A549 (cell line): ENCODE results near the gene LGALS4. TPM values are rescaled to one million over a fixed set of nuclear protein-coding genes. Genes with fewer than 3 reads are reported as not detected.

ENCODE experiments used
- ATAC-seq, 2 experiments: fragments of 200-7000 bp in 1 of 2; fragments of >200 bp in 1 of 2; cut with Nextera tagmentation in 1 of 2; cut with Tn5 transposase in 1 of 2; 3 replicates each; pipeline versions ENCODE4 v1.8.0 to v1.9.1; 2018 to 2020; ENCODE audit warnings: mild to moderate bottlenecking in 1 of 2, moderate library complexity in 1 of 2
- CTCF ChIA-PET: fragments of 300-600 bp; sonication (Branson Sonifier 250); formaldehyde crosslinking; extraction: SDS; loops from one replicate; lab custom pipeline; 2021; ENCODE audit warnings: antibody characterized with exemption, inconsistent platforms; lab: Yijun Ruan, JAX
- POLR2A ChIA-PET: fragments of 350-600 bp; formaldehyde crosslinking; extraction: SDS; loops from one replicate; lab custom pipeline; 2021; ENCODE audit warnings: antibody characterized with exemption, inconsistent platforms; lab: Yijun Ruan, JAX
- DNase-seq, 2 experiments: peaks; one replicate each; pipeline versions ENCODE4 v3.0.0 to v3.0.0-alpha.2; 2011 to 2016; ENCODE audit warnings: low read depth in 1 of 2, low spot score in 1 of 2
- FAIRE-seq: peaks from 2 replicates; lab custom pipeline; 2011; peaks lifted over from hg19 to GRCh38; lab: Jason Lieb, UNC
- H3K27ac ChIP-seq, 2 experiments: fragments of >200 bp; sonication (Bioruptor Twin); formaldehyde crosslinking; 3 replicates each; pipeline ENCODE4 v1.5.1; 2016 to 2017
- H3K4me1 ChIP-seq: fragments of >200 bp; sonication (Bioruptor Twin); formaldehyde crosslinking; 3 replicates; pipeline ENCODE4 v1.6.1; 2016
- H3K4me2 ChIP-seq: fragments of >200 bp; sonication (Bioruptor Twin); formaldehyde crosslinking; 3 replicates; pipeline ENCODE4 v1.6.1; 2016
- H3K4me3 ChIP-seq: fragments of >200 bp; sonication (Bioruptor Twin); formaldehyde crosslinking; 3 replicates; pipeline ENCODE4 v1.5.1; 2016
- H3K9me3 ChIP-seq: fragments of >200 bp; sonication (Bioruptor Twin); formaldehyde crosslinking; 3 replicates; pipeline ENCODE4 v1.6.1; 2016
- BCL3 ChIP-seq: fragments of >200 bp; sonication (Bioruptor Twin); formaldehyde crosslinking; IDR thresholded peaks from 3 replicates; pipeline ENCODE4 v1.6.1; 2016
- BHLHE40 ChIP-seq: IDR thresholded peaks from 2 replicates; pipeline ENCODE4 v1.6.1; 2012; ENCODE audit warnings: low read depth, low read length, inconsistent platforms
- CHD2 ChIP-seq: fragments of 150-350 bp; IDR thresholded peaks from 2 replicates; pipeline ENCODE4 v1.6.1; 2014; ENCODE audit warnings: low read length; ENCODE audit not compliant: partially characterized antibody
- CHD4 ChIP-seq: fragments of 200-600 bp; sonication (generic); IDR thresholded peaks from 2 replicates; pipeline ENCODE4 v1.6.1; 2016; ENCODE audit warnings: antibody characterized with exemption, mild to moderate bottlenecking, borderline replicate concordance
- E2F6 ChIP-seq: IDR thresholded peaks from 2 replicates; pipeline ENCODE4 v1.6.1; 2012; ENCODE audit warnings: low read depth, borderline replicate concordance
- EP300 ChIP-seq, 2 experiments: fragments of >200 bp; sonication (Bioruptor Twin); formaldehyde crosslinking; IDR thresholded peaks; 2 replicates in 1 of 2; 3 replicates in 1 of 2; pipeline ENCODE4 v1.6.1; 2016 to 2017
- ESRRA ChIP-seq: fragments of 150-350 bp; IDR thresholded peaks from 2 replicates; pipeline ENCODE4 v1.6.1; 2014; ENCODE audit warnings: mild to moderate bottlenecking, low read length, borderline replicate concordance
- FOSB ChIP-seq: fragments of 250-450 bp; sonication (Bioruptor Pico); IDR thresholded peaks from 2 replicates; pipeline ENCODE4 v1.5.0; 2020; ENCODE audit warnings: mild to moderate bottlenecking, moderate library complexity
- FOXS1 ChIP-seq: fragments of 250-450 bp; sonication (Bioruptor Pico); IDR thresholded peaks from 2 replicates; pipeline ENCODE4 v1.5.0; 2020; ENCODE audit warnings: mild to moderate bottlenecking, moderate library complexity
- GATA3 ChIP-seq: IDR thresholded peaks from 2 replicates; pipeline ENCODE4 v1.6.1; 2012; ENCODE audit warnings: borderline replicate concordance
- HDAC2 ChIP-seq: fragments of 200-600 bp; sonication (generic); IDR thresholded peaks from 2 replicates; pipeline ENCODE4 v1.6.1; 2016
- HES2 ChIP-seq: fragments of >200 bp; sonication (Bioruptor Twin); formaldehyde crosslinking; IDR thresholded peaks from 2 replicates; pipeline ENCODE4 v1.6.1; 2016
- HEYL ChIP-seq: fragments of 250-450 bp; sonication (Bioruptor Pico); IDR thresholded peaks from 2 replicates; pipeline ENCODE4 v1.8.0; 2021; ENCODE audit warnings: mild to moderate bottlenecking, moderate library complexity
- HOXA7 ChIP-seq: fragments of 250-450 bp; sonication (Bioruptor Pico); IDR thresholded peaks from 2 replicates; pipeline ENCODE4 v1.5.0; 2020; ENCODE audit warnings: mild to moderate bottlenecking, moderate library complexity
- HOXB5 ChIP-seq: fragments of 250-450 bp; sonication (Bioruptor Pico); IDR thresholded peaks from 2 replicates; pipeline ENCODE4 v1.5.0; 2020; ENCODE audit warnings: mild to moderate bottlenecking, moderate library complexity
- JUN ChIP-seq, 2 experiments: fragments of >200 bp; sonication (Bioruptor Twin); formaldehyde crosslinking; IDR thresholded peaks; 2 replicates in 1 of 2; 3 replicates in 1 of 2; pipeline ENCODE4 v1.6.1; 2016 to 2017
- KDM1A ChIP-seq: fragments of 200-600 bp; sonication (generic); IDR thresholded peaks from 2 replicates; pipeline ENCODE4 v1.6.1; 2016; ENCODE audit warnings: low read depth, mild to moderate bottlenecking
- KDM5A ChIP-seq: fragments of 200-600 bp; sonication (generic); IDR thresholded peaks from 2 replicates; pipeline ENCODE4 v1.6.1; 2016; ENCODE audit warnings: antibody characterized with exemption, mild to moderate bottlenecking
- MAX ChIP-seq: IDR thresholded peaks from 2 replicates; pipeline ENCODE4 v1.6.1; 2012
- MAZ ChIP-seq: fragments of 150-350 bp; IDR thresholded peaks from 2 replicates; pipeline ENCODE4 v1.6.1; 2014; ENCODE audit warnings: antibody characterized with exemption, low read depth, low read length, borderline replicate concordance
- NFE2L2 ChIP-seq: fragments of 150-350 bp; conservative IDR thresholded peaks from 2 replicates; pipeline ENCODE4 v1.6.1; 2014; ENCODE audit warnings: low read length
- NPAS2 ChIP-seq: fragments of 250-450 bp; sonication (Bioruptor Pico); IDR thresholded peaks from 2 replicates; pipeline ENCODE4 v1.8.0; 2022; ENCODE audit warnings: mild to moderate bottlenecking, moderate library complexity, borderline replicate concordance
- NR3C1 ChIP-seq: fragments of >200 bp; sonication (Bioruptor Twin); formaldehyde crosslinking; IDR thresholded peaks from 3 replicates; pipeline ENCODE4 v1.6.1; 2017
- PHF8 ChIP-seq: fragments of 200-600 bp; sonication (generic); IDR thresholded peaks from 2 replicates; pipeline ENCODE4 v1.6.1; 2016; ENCODE audit warnings: low read depth, mild to moderate bottlenecking, antibody characterized with exemption, moderate library complexity, borderline replicate concordance
- POLR2A ChIP-seq: IDR thresholded peaks from 2 replicates; pipeline ENCODE4 v1.6.1; 2012; ENCODE audit warnings: mild to moderate bottlenecking, low read length
- POLR2AphosphoS2 ChIP-seq: conservative IDR thresholded peaks from 2 replicates; pipeline ENCODE4 v1.6.1; 2012; ENCODE audit warnings: low read length, improper control_type of control experiment, inconsistent platforms
- RARB ChIP-seq: fragments of 250-450 bp; sonication (Bioruptor Pico); IDR thresholded peaks from 2 replicates; pipeline ENCODE4 v1.8.0; 2021; ENCODE audit warnings: mild to moderate bottlenecking, moderate library complexity
- RCOR1 ChIP-seq: fragments of 150-350 bp; IDR thresholded peaks from 2 replicates; pipeline ENCODE4 v1.6.1; 2014; ENCODE audit warnings: antibody characterized with exemption, low read length, low read depth
- RFX5 ChIP-seq: fragments of 450-650 bp; IDR thresholded peaks from 2 replicates; pipeline ENCODE4 v1.7.1; 2014; ENCODE audit warnings: antibody characterized with exemption, mild to moderate bottlenecking, moderate library complexity
- SMC3 ChIP-seq: fragments of >200 bp; sonication (Bioruptor Twin); formaldehyde crosslinking; IDR thresholded peaks from 3 replicates; pipeline ENCODE4 v1.6.1; 2018; ENCODE audit warnings: inconsistent platforms
- TP53 ChIP-seq: fragments of 250-450 bp; sonication (Bioruptor Pico); IDR thresholded peaks from 2 replicates; pipeline ENCODE4 v1.5.0; 2021; ENCODE audit warnings: mild to moderate bottlenecking, moderate library complexity
- USF2 ChIP-seq: fragments of 450-650 bp; IDR thresholded peaks from 2 replicates; pipeline ENCODE4 v1.6.1; 2014; ENCODE audit warnings: antibody characterized with exemption
- ZFP36 ChIP-seq: fragments of 450-650 bp; IDR thresholded peaks from 2 replicates; pipeline ENCODE4 v1.6.1; 2014; ENCODE audit warnings: borderline replicate concordance; ENCODE audit not compliant: partially characterized antibody
- ZNF302 ChIP-seq: fragments of 250-450 bp; sonication (Bioruptor Pico); IDR thresholded peaks from 2 replicates; pipeline ENCODE4 v1.9.0; 2021; ENCODE audit warnings: inconsistent platforms, mild to moderate bottlenecking, moderate library complexity
- ZSCAN20 ChIP-seq: fragments of 250-450 bp; sonication (Bioruptor Pico); IDR thresholded peaks from 2 replicates; pipeline ENCODE4 v1.8.0; 2022; ENCODE audit warnings: mild to moderate bottlenecking, moderate library complexity
- WGBS: methylation state at CpG from one replicate; pipeline ENCODE4 v1.1.6; 2017; ENCODE audit errors: missing lambda C conversion rate; 5-methylcytosine and 5-hydroxymethylcytosine counted together
- polyA plus RNA-seq, 4 experiments: library from polyadenylated mRNA; depleted of rRNA in 3 of 4; stranded (reverse); fragments of >200 nt; fragmentation: RNase III in 1 of 4; extraction: RNeasy Plus Mini Kit Qiagen cat#74134 plus additional on column Dnase treatment in 1 of 4; gene quantifications; 2 replicates in 3 of 4; 3 replicates in 1 of 4; pipeline ENCODE4 v1.2.3, GENCODE V29; 2011 to 2017
- TF ChIP-seq, protein P1 (sequence below): fragments of 250-450 bp; sonication (Bioruptor Pico); IDR thresholded peaks from 2 replicates; pipeline ENCODE4 v1.5.0; 2021; ENCODE audit warnings: mild to moderate bottlenecking, moderate library complexity, borderline replicate concordance
- TF ChIP-seq, protein P2 (sequence below): fragments of 250-450 bp; sonication (Bioruptor Pico); IDR thresholded peaks from 2 replicates; pipeline ENCODE4 v1.5.0; 2020; ENCODE audit warnings: low read depth, mild to moderate bottlenecking, moderate library complexity

Gene LGALS4
- polyA plus RNA-seq, 2 of the 4 experiments (the other 2 are of a cell fraction) = 0.94 to 2.5 TPM

GRCh38 chr19:38851622-38852230 is 39.0 kb upstream of the LGALS4 start:
- Histone ChIP-seq H3K4me3 (peak overlapping the region; percentile 64), H3K9me3 (no peaks in the 10 kb centered on the region), H3K4me1 (peaks cover 32% of the 10 kb centered on the region), H3K4me2 (peak overlapping the region; percentile 70), H3K27ac (peak overlapping the region; percentile 93 to 95)
- 12% methylated on average over 33 of the region's 67 CpGs for WGBS
- ATAC-seq (peak; percentile 35 to 36), FAIRE-seq (peak; percentile 97), DNase-seq (peak; percentile 97 to 98)
- POLR2A ChIA-PET = interaction anchor here (0.5 to 3.2 kb wide), 19 partner anchors 10 to 477 kb away, joined by 3 to 26 read pairs (median 5); partner anchors contain the start of genes ACTN4, ECH1, EIF3K and FAM98C
- CTCF ChIA-PET = interaction anchor here (0.6 to 4.3 kb wide), 17 partner anchors 8 to 307 kb away, joined by 3 to 25 read pairs (median 4); partner anchors contain the start of genes MRPS12 and SARS2
- TF ChIP-seq NR3C1 (no peak), FOXS1 (peak; percentile 77; the same call in 1 of the 2 replicates), BCL3 (peak; percentile 97), POLR2AphosphoS2 (no peak), FOSB (CRISPR knock-in tag) (peak; percentile 32; the same call in 1 of the 2 replicates), ESRRA (no peak), HOXB5 (peak; percentile 94), HDAC2 (no peak), TP53 (CRISPR knock-in tag) (peak; percentile 94; the same call in 1 of the 2 replicates), KDM5A (no peak), HOXA7 (CRISPR knock-in tag) (peak; percentile 71; the same call in 1 of the 2 replicates), RARB (CRISPR knock-in tag) (no peak), ZSCAN20 (CRISPR knock-in tag) (no peak), ZFP36 (no peak), RFX5 (no peak), BHLHE40 (peak; percentile 86), POLR2A (peak; percentile 68), HES2 (no peak), ZNF302 (CRISPR knock-in tag) (no peak), E2F6 (peak; percentile 95), MAZ (peak; percentile 97), CHD2 (peak; percentile 76), EP300 (IDR thresholded peaks at IDR 0.05) (peak in 1 of 2 experiments; percentile 63; a peak in 2 of 5 replicates), USF2 (peak; percentile 92), NPAS2 (CRISPR knock-in tag) (no peak; the same call in 1 of the 2 replicates), PHF8 (no peak), MAX (peak; percentile 99), KDM1A (0 out of 2 replicates have a peak, but pooled peaks have one; percentile 15), NFE2L2 (no peak), HEYL (no peak; the same call in none of the 2 replicates), GATA3 (peak; percentile 44; the same call in 1 of the 2 replicates), JUN (IDR thresholded peaks at IDR 0.05) (peak; percentile 98 to 99), RCOR1 (no peak), CHD4 (no peak; the same call in 1 of the 2 replicates), SMC3 (peak; percentile 22; the same call in 2 of the 3 replicates)
- TF ChIP-seq, protein P1, sequence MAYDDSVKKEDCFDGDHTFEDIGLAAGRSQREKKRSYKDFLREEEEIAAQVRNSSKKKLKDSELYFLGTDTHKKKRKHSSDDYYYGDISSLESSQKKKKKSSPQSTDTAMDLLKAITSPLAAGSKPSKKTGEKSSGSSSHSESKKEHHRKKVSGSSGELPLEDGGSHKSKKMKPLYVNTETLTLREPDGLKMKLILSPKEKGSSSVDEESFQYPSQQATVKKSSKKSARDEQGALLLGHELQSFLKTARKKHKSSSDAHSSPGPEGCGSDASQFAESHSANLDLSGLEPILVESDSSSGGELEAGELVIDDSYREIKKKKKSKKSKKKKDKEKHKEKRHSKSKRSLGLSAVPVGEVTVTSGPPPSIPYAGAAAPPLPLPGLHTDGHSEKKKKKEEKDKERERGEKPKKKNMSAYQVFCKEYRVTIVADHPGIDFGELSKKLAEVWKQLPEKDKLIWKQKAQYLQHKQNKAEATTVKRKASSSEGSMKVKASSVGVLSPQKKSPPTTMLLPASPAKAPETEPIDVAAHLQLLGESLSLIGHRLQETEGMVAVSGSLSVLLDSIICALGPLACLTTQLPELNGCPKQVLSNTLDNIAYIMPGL (CRISPR knock-in tag) = peak; percentile 59; the same call in 1 of the 2 replicates
- TF ChIP-seq, protein P2, sequence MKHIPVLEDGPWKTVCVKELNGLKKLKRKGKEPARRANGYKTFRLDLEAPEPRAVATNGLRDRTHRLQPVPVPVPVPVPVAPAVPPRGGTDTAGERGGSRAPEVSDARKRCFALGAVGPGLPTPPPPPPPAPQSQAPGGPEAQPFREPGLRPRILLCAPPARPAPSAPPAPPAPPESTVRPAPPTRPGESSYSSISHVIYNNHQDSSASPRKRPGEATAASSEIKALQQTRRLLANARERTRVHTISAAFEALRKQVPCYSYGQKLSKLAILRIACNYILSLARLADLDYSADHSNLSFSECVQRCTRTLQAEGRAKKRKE (CRISPR knock-in tag) = peak; percentile 91
